ENCODE results near the gene IL15RA.
"Not testable (repeated sequence)": the region's sequence is repeated elsewhere in the genome, so short reads cannot be mapped to it uniquely, and the experiment has no call there.

The IL15RA gene

GRCh38 chr10:5911670-5912069 lies 65.7 kb downstream of the IL15RA start:
- Mint-ChIP-seq H3K27ac (no peak overlapping the region), H3K4me1 (peaks cover 4% of the 10 kb centered on the region), H3K27me3 (no peaks in the 10 kb centered on the region), H3K9me3 (no peaks in the 10 kb centered on the region), H3K4me3 (no peak overlapping the region)
- ATAC-seq (no peak), DNase-seq (no peak)

GRCh38 chr10:5910323-5911100 lies 66.8 kb downstream of the IL15RA start:
- no peak overlapping the region for H3K4me3 Mint-ChIP-seq
- DNase-seq (no peak), ATAC-seq (no peak)
- H3K9me3 Mint-ChIP-seq, result no peaks in the 10 kb centered on the region
- H3K27me3 Mint-ChIP-seq, result no peaks in the 10 kb centered on the region
- H3K27ac Mint-ChIP-seq, result no peak overlapping the region
- H3K4me1 Mint-ChIP-seq, result peaks cover 12% of the 10 kb centered on the region

- H3K4me3 Mint-ChIP-seq, H3K9me3 Mint-ChIP-seq, DNase-seq, H3K27me3 Mint-ChIP-seq, ATAC-seq: not testable (repeated sequence)
- H3K4me1 Mint-ChIP-seq, result peaks cover 21% of the 10 kb centered on the region
- peak overlapping the region in 1 of 2 donors; percentile 33 for H3K27ac Mint-ChIP-seq
Measured at GRCh38 chr10:5908676-5909075, 68.7 kb downstream of the IL15RA start.

- no peaks in the 10 kb centered on the region for H3K9me3 Mint-ChIP-seq
- H3K27ac Mint-ChIP-seq, result no peak overlapping the region
- H3K4me3 Mint-ChIP-seq, result no peak overlapping the region
- H3K4me1 Mint-ChIP-seq, result peaks cover 25% of the 10 kb centered on the region
- DNase-seq (no peak), ATAC-seq (no peak)
- no peaks in the 10 kb centered on the region for H3K27me3 Mint-ChIP-seq
Measured at GRCh38 chr10:5906651-5907050, 70.7 kb downstream of the IL15RA start.

- Mint-ChIP-seq H3K27ac (no peak overlapping the region), H3K9me3 (no peaks in the 10 kb centered on the region), H3K4me3 (no peak overlapping the region), H3K27me3 (no peaks in the 10 kb centered on the region), H3K4me1 (peaks cover 25% of the 10 kb centered on the region)
- DNase-seq (no peak), ATAC-seq (no peak)
Measured at GRCh38 chr10:5905854-5906507, 71.4 kb downstream of the IL15RA start.

- Mint-ChIP-seq H3K4me1 (peaks cover 27% of the 10 kb centered on the region), H3K27ac (no peak overlapping the region)
- ATAC-seq, result peak; percentile 91
Measured at GRCh38 chr10:5904227-5904626, 73.1 kb downstream of the IL15RA start.

GRCh38 chr10:5903563-5903962 lies 73.8 kb downstream of the IL15RA start:
- Mint-ChIP-seq H3K9me3 (no peaks in the 10 kb centered on the region), H3K4me1 (peaks cover 30% of the 10 kb centered on the region), H3K27ac (peak overlapping the region in 1 of 2 donors; percentile 52), H3K4me3 (no peak overlapping the region), H3K27me3 (no peaks in the 10 kb centered on the region)
- ATAC-seq, result no peak
- DNase-seq, result no peak

More at GRCh38 chr10:5904227-5904626, 73.1 kb downstream of the IL15RA start:
- Mint-ChIP-seq H3K27me3 (no peaks in the 10 kb centered on the region), H3K4me3 (peak overlapping the region; percentile 16 to 47), H3K9me3 (no peaks in the 10 kb centered on the region)
- no peak for DNase-seq

- ATAC-seq, result no peak
- H3K9me3 Mint-ChIP-seq, result peaks cover 0 to 6% of the 10 kb centered on the region in 2 donors
- peaks cover 30% of the 10 kb centered on the region for H3K4me1 Mint-ChIP-seq
- H3K4me3 Mint-ChIP-seq, result no peak overlapping the region
- H3K27ac Mint-ChIP-seq, result no peak overlapping the region
- no peak for DNase-seq
- no peaks in the 10 kb centered on the region for H3K27me3 Mint-ChIP-seq
Measured at GRCh38 chr10:5902511-5903274, 74.7 kb downstream of the IL15RA start.

Measured in stimulated activated naive CD8-positive, alpha-beta T cell treated with anti-CD3 and anti-CD28 coated beads, Interleukin-15, amount 100 ng/mL, for 72 hours (primary cell).